ENCODE data around the gene MTA1. TPM values are rescaled to one million over a fixed set of nuclear protein-coding genes. Genes with fewer than 3 reads are reported as not detected.
A peak's percentile ranks its signal among the peaks of the same experiment; 100 is the strongest.

Gene MTA1
- polyA plus RNA-seq, 2 donors: 37.4 to 70.4 TPM

DNA sequence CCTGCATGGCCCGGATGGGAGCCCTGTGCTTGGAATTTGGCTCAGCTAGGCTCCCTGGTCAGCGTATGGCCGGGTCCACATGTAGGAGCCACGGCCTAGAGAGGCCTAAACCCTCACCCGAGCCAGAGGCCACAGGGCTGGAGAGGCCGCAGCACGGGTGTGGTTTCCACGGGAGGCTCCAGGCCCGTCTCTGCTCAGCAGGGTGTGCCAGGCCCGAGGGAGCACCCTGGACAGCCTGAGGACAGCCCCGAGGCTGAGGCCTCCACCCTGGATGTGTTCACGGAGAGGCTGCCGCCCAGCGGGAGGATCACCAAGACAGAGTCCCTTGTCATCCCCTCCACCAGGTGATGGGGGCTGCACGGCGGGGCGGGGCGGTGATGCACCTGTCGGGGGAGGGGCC lies 38.9 kb upstream of the MTA1 start:
- no peaks in the 10 kb centered on the region for H3K27me3 ChIP-seq (ENCODE audit: control insufficient read depth in 1 of 2, insufficient read depth in 2 of 2, low read length in 2 of 2)
- H3K36me3 ChIP-seq (ENCODE audit: control insufficient read depth in 2 of 2, insufficient read depth in 2 of 2, low read length in 1 of 2): peaks cover 0 to 19% of the 10 kb centered on the region in 2 donors
- no peak overlapping the region for H3K27ac ChIP-seq (ENCODE audit: low read depth in 2 of 2, low read length in 1 of 2)
- peaks cover 0 to 5% of the 10 kb centered on the region in 2 donors for H3K9me3 ChIP-seq (ENCODE audit: control insufficient read depth in 2 of 2, insufficient read depth in 1 of 2, low read depth in 1 of 2, low read length in 1 of 2)
- H3K4me3 ChIP-seq (ENCODE audit: low read depth in 1 of 2, low read length in 2 of 2): no peak overlapping the region
- H3K4me1 ChIP-seq (ENCODE audit: control insufficient read depth in 2 of 2, insufficient read depth in 2 of 2, low read length in 1 of 2): peaks cover 11% of the 10 kb centered on the region in 2 donors
- WGBS, 2 donors: 86 to 87% methylated on average over 19 of the region's 19 CpGs

DNA sequence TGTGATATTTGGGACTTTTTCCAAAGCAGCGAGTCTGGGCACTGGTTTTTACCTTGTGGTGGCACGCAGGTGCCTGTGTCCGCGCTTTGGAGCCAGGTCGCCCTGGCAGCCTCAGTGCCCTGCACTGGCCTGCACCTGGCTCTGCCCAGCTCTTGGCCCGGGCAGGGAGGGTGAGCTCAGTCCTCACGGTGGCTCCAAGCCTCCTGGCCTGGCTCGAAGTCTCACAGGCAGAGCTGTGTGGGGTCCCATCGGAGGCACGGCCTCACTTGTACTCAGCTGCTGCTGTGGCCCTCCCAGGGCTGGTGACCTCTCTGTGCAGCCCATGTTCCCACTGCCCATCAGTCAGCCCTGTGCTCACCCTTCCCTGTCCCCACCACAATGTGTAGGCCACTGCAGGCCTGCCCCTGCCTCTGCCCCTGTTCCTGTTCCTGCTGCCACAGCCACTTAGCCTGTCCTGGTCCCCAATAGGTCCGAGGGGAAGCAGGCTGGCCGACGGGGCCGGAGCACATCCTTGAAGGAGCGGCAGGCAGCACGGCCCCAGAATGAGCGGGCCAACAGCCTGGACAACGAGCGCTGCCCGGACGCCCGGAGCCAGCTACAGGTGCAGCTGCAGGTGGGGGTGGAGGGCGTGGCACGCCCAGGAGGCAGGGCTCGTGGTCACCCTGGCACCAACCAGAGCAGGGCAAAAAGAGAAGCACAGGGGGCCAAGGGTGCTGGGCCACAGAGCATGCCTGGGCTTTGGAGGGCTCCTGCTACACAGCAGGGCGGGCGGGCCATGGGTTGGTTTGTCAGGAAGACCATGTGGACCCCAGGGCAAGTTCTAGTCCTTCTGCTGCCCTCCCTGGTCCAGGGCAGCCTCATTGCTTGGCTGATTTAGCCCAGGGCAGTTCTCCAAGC lies 37.9 kb upstream of the MTA1 start:
- Histone ChIP-seq H3K36me3 (ENCODE audit: control insufficient read depth in 2 of 2, insufficient read depth in 2 of 2, low read length in 1 of 2) (peaks cover 0 to 21% of the 10 kb centered on the region in 2 donors), H3K4me3 (ENCODE audit: low read depth in 1 of 2, low read length in 2 of 2) (no peak overlapping the region), H3K27ac (ENCODE audit: low read depth in 2 of 2, low read length in 1 of 2) (no peak overlapping the region), H3K27me3 (ENCODE audit: control insufficient read depth in 1 of 2, insufficient read depth in 2 of 2, low read length in 2 of 2) (no peaks in the 10 kb centered on the region), H3K9me3 (ENCODE audit: control insufficient read depth in 2 of 2, insufficient read depth in 1 of 2, low read depth in 1 of 2, low read length in 1 of 2) (peaks cover 0 to 5% of the 10 kb centered on the region in 2 donors), H3K4me1 (ENCODE audit: control insufficient read depth in 2 of 2, insufficient read depth in 2 of 2, low read length in 1 of 2) (peaks cover 11% of the 10 kb centered on the region in 2 donors)
- 89 to 92% methylated on average over 24 to 27 of the region's 27 CpGs for WGBS, 2 donors

DNA sequence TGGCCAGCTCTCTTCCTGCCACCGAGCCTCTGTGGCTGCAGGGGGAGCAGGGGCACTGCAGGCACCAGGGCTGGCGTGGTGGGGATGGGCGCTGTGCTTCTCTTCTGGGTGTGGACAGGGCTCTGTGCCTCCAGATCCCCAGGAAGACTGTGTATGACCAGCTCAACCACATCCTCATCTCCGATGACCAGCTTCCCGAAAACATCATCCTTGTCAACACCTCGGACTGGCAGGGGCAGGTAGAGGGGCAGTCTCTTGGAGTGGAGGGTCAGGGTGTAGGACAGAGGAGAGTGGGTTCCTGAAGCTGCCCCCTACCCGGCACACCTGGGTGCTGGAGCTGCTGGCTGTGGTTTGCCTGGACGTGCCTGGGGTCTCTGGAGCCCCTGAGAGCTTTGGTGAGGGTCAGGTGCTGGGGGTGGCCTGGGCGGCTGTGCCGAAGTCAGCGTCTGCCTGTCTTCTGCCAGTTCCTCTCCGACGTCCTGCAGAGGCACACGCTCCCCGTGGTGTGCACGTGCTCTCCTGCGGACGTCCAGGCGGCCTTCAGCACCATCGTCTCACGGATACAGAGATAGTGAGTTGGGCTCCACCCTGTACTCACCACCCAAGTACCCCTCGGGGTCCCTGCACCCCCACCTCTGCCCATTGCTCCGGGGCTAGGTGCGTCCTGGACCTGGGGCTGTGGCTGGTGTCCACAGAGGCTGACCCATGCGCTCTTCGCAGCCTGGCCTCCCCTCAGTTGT lies 37.1 kb upstream of the MTA1 start:
- peaks cover 0 to 27% of the 10 kb centered on the region in 2 donors for H3K36me3 ChIP-seq (ENCODE audit: control insufficient read depth in 2 of 2, insufficient read depth in 2 of 2, low read length in 1 of 2)
- H3K9me3 ChIP-seq (ENCODE audit: control insufficient read depth in 2 of 2, insufficient read depth in 1 of 2, low read depth in 1 of 2, low read length in 1 of 2): peaks cover 0 to 5% of the 10 kb centered on the region in 2 donors
- no peak overlapping the region for H3K4me3 ChIP-seq (ENCODE audit: low read depth in 1 of 2, low read length in 2 of 2)
- 93 to 94% methylated on average over 24 to 26 of the region's 26 CpGs for WGBS, 2 donors
- H3K27ac ChIP-seq (ENCODE audit: low read depth in 2 of 2, low read length in 1 of 2): no peak overlapping the region
- H3K4me1 ChIP-seq (ENCODE audit: control insufficient read depth in 2 of 2, insufficient read depth in 2 of 2, low read length in 1 of 2): peaks cover 14 to 17% of the 10 kb centered on the region in 2 donors
- H3K27me3 ChIP-seq (ENCODE audit: control insufficient read depth in 1 of 2, insufficient read depth in 2 of 2, low read length in 2 of 2): no peaks in the 10 kb centered on the region

DNA sequence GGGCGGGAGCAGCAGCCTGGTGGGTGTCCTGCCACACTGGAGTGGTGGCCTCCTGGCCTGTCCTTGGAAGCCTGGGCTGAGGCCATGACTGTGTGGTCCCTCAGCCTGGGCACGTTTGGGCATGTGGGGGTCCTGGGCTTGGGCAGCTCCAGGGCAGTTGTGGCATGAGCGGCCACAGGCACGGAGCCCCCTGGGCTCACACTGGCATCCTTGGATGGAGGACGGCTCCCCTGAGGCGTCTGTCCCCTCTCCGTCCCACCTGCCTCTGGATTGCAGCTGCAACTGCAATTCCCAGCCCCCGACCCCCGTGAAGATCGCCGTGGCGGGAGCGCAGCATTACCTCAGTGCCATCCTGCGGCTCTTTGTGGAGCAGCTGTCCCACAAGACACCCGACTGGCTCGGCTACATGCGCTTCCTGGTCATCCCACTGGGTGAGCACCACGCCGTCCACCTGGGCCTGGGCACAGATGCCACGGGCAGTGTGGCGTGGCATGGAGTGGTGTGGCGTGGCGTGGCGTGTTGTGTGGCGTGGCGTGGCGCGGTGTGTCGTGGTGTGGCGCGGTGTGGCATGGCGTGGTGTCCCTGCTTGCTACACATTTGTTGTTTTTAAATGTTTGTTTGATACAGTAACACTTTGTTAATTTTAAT lies 36.4 kb upstream of the MTA1 start:
- Histone ChIP-seq H3K4me3 (ENCODE audit: low read depth in 1 of 2, low read length in 2 of 2) (no peak overlapping the region), H3K27ac (ENCODE audit: low read depth in 2 of 2, low read length in 1 of 2) (no peak overlapping the region), H3K36me3 (ENCODE audit: control insufficient read depth in 2 of 2, insufficient read depth in 2 of 2, low read length in 1 of 2) (peaks cover 0 to 30% of the 10 kb centered on the region in 2 donors), H3K27me3 (ENCODE audit: control insufficient read depth in 1 of 2, insufficient read depth in 2 of 2, low read length in 2 of 2) (no peaks in the 10 kb centered on the region), H3K4me1 (ENCODE audit: control insufficient read depth in 2 of 2, insufficient read depth in 2 of 2, low read length in 1 of 2) (peaks cover 14 to 17% of the 10 kb centered on the region in 2 donors), H3K9me3 (ENCODE audit: control insufficient read depth in 2 of 2, insufficient read depth in 1 of 2, low read depth in 1 of 2, low read length in 1 of 2) (peaks cover 0 to 5% of the 10 kb centered on the region in 2 donors)
- WGBS, 2 donors: 96 to 97% methylated on average over 31 to 32 of the region's 32 CpGs

DNA sequence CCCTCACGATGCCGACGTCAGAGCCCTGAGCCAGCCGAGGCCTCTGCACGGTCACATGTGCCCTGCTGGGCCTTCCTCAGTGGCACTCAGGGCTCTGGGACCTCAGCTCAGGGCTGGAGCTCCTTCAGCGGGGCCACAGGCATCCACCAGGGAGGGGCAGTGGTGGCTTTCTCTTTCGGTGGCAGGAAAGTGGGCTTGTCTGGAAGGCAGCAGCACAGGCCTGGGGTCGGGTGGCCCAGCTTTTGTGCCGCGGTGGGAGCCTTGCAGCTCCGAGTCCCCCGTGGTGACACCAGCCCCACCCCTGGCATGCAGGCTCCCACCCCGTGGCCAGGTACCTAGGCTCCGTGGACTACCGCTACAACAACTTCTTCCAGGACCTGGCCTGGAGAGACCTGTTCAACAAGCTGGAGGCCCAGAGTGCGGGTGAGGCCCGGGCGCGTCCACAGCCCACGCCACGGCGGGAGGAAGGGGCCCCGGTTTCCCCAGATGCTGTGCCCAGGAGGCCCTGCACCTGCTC lies 35.5 kb upstream of the MTA1 start:
- H3K36me3 ChIP-seq (ENCODE audit: control insufficient read depth in 2 of 2, insufficient read depth in 2 of 2, low read length in 1 of 2): peaks cover 0 to 33% of the 10 kb centered on the region in 2 donors
- H3K9me3 ChIP-seq (ENCODE audit: control insufficient read depth in 2 of 2, insufficient read depth in 1 of 2, low read depth in 1 of 2, low read length in 1 of 2): peaks cover 0 to 5% of the 10 kb centered on the region in 2 donors
- peak overlapping the region in 1 of 2 donors; percentile 33 for H3K27ac ChIP-seq (ENCODE audit: low read depth in 2 of 2, low read length in 1 of 2)
- 74 to 79% methylated on average over 21 to 23 of the region's 23 CpGs for WGBS, 2 donors
- no peaks in the 10 kb centered on the region for H3K27me3 ChIP-seq (ENCODE audit: control insufficient read depth in 1 of 2, insufficient read depth in 2 of 2, low read length in 2 of 2)
- no peak overlapping the region for H3K4me3 ChIP-seq (ENCODE audit: low read depth in 1 of 2, low read length in 2 of 2)
- peaks cover 14 to 17% of the 10 kb centered on the region in 2 donors for H3K4me1 ChIP-seq (ENCODE audit: control insufficient read depth in 2 of 2, insufficient read depth in 2 of 2, low read length in 1 of 2)

DNA sequence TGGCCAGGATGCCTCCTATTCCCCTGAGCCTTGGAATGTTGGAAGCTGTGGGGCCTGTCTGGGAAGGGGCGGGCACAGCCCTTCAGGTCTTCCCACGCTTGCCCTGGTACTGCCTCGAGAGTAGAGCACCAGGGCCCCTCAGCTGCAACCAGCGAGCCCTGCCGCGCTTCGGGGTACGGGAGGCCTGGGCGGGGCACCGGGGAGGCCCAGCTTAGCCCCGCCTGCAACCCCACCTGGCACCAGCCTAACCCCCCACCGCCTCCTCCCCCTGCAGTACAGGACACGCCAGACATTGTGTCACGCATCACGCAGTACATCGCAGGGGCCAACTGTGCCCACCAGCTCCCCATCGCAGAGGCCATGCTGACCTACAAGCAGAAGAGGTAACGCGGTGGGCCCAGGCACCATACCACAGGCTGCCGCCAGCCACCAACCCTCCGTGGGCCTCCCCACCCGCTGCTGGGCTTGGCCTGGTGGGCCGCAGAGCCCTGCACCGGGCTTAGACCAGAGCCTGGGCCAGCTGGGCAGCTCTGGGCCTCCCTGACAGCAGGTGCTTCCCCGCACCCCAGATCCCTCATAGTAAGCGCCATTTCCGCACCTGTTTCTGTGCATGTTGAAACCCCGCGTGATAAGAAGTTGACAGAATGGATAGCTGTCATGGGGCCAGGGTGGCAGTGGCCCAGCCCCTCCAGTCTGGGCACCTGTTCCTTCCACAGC lies 34.9 kb upstream of the MTA1 start:
- Histone ChIP-seq H3K9me3 (ENCODE audit: control insufficient read depth in 2 of 2, insufficient read depth in 1 of 2, low read depth in 1 of 2, low read length in 1 of 2) (peaks cover 0 to 5% of the 10 kb centered on the region in 2 donors), H3K27me3 (ENCODE audit: control insufficient read depth in 1 of 2, insufficient read depth in 2 of 2, low read length in 2 of 2) (no peaks in the 10 kb centered on the region), H3K36me3 (ENCODE audit: control insufficient read depth in 2 of 2, insufficient read depth in 2 of 2, low read length in 1 of 2) (peaks cover 0 to 33% of the 10 kb centered on the region in 2 donors), H3K4me3 (ENCODE audit: low read depth in 1 of 2, low read length in 2 of 2) (no peak overlapping the region), H3K4me1 (ENCODE audit: control insufficient read depth in 2 of 2, insufficient read depth in 2 of 2, low read length in 1 of 2) (peaks cover 17% of the 10 kb centered on the region in 2 donors), H3K27ac (ENCODE audit: low read depth in 2 of 2, low read length in 1 of 2) (peak overlapping the region in 1 of 2 donors; percentile 35)
- 84% methylated on average over 27 to 29 of the region's 29 CpGs for WGBS, 2 donors

DNA sequence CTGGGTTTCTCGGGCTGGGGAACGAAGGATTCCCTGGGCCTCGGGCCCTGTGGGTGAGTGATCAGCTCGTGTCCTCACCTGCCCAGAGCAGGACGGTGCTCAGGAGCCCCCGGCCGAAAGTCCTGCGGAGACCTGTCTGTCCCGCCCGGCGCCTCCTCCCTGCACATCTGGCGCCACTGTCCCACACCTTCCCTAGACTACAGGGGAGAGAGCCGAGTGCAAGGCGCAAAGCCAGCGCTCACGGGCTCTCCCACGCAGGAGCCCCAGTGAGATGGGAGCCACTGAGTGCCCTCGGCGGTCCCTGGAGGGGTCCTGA lies 34.3 kb upstream of the MTA1 start:
- H3K27me3 ChIP-seq (ENCODE audit: control insufficient read depth in 1 of 2, insufficient read depth in 2 of 2, low read length in 2 of 2): no peaks in the 10 kb centered on the region
- peaks cover 20 to 21% of the 10 kb centered on the region in 2 donors for H3K4me1 ChIP-seq (ENCODE audit: control insufficient read depth in 2 of 2, insufficient read depth in 2 of 2, low read length in 1 of 2)
- H3K9me3 ChIP-seq (ENCODE audit: control insufficient read depth in 2 of 2, insufficient read depth in 1 of 2, low read depth in 1 of 2, low read length in 1 of 2): peaks cover 0 to 3% of the 10 kb centered on the region in 2 donors
- peaks cover 0 to 29% of the 10 kb centered on the region in 2 donors for H3K36me3 ChIP-seq (ENCODE audit: control insufficient read depth in 2 of 2, insufficient read depth in 2 of 2, low read length in 1 of 2)
- H3K27ac ChIP-seq (ENCODE audit: low read depth in 2 of 2, low read length in 1 of 2): peak overlapping the region in 1 of 2 donors; percentile 35
- 59 to 78% methylated on average over 19 of the region's 19 CpGs for WGBS, 2 donors
- no peak overlapping the region for H3K4me3 ChIP-seq (ENCODE audit: low read depth in 1 of 2, low read length in 2 of 2)

DNA sequence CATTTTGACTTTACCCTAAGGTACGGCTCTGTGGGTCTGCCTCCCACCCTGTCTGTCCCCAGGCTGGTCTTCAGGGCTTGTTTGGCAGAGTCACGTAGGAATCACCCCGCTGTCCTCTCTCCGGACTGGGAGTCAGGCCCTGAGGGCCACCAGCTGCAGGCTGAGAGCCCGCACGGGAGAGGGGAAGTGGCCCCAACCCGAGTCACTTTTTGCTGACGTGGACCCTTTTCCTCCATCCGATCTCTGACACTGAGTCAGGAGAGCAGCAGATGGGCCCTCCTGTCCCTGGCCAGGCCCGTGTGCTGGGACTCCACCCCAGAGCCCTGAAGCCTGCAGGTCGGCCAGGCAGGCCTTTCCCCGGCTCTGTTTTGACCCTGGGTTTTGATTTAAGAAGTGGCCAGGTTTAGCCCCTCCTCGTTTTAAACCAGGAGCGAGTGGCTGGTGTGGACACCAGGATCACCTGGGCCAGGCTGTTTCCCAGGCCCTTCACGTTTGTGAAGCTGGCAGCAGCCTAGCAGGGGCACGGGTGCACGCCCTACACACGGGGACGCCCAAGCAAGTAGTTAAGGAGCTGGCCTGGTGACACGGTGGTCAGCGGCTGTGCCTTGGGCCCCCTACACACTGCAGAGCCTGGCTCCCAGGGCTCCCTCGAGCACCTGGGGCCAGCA lies 33.8 kb upstream of the MTA1 start:
- Histone ChIP-seq H3K9me3 (ENCODE audit: control insufficient read depth in 2 of 2, insufficient read depth in 1 of 2, low read depth in 1 of 2, low read length in 1 of 2) (peaks cover 0 to 3% of the 10 kb centered on the region in 2 donors), H3K4me1 (ENCODE audit: control insufficient read depth in 2 of 2, insufficient read depth in 2 of 2, low read length in 1 of 2) (peaks cover 20 to 23% of the 10 kb centered on the region in 2 donors), H3K4me3 (ENCODE audit: low read depth in 1 of 2, low read length in 2 of 2) (no peak overlapping the region), H3K36me3 (ENCODE audit: control insufficient read depth in 2 of 2, insufficient read depth in 2 of 2, low read length in 1 of 2) (peaks cover 0 to 29% of the 10 kb centered on the region in 2 donors), H3K27me3 (ENCODE audit: control insufficient read depth in 1 of 2, insufficient read depth in 2 of 2, low read length in 2 of 2) (no peaks in the 10 kb centered on the region), H3K27ac (ENCODE audit: low read depth in 2 of 2, low read length in 1 of 2) (no peak overlapping the region)
- WGBS, 2 donors: 84 to 93% methylated on average over 22 of the region's 22 CpGs

All from esophagus (tissue), 2 donors.